ENCODE data around the gene MVD.

DNA sequence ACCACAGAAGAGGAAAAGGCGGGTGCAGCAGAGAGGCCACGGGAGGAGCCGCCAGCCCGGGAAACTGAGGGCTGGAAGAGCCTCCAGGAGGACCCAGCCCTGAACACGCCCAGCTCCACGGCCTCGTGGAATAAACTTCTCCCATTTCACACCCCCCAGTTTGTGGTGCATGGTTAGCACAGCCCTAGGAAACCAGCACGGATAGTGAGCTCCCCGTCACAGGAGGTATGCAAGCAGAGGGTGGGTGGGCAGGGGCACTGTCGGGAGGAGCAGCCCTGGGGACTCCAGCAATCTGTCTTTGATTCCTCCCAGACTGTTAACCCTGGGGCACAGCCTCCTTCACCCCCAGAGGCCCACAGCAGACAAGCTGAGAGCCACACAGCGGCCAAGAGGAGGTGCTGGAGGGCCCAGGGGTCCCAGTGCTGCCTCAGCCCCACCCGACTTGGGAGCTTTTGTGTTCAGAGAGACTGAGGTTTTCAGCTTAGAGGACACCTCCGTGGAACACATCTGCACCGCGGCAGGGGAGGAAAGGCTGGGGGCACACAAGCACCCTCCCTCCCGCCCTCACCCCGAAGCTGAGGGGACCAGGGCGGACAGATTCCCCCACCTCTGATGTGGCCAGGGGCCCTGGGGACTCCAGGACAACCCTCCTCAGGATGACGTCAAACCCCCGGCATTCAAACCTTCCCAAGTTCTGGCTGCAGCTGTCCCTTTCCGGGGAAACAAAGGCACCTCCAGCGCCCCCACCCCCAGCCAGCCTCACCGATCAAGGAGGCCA lies 26.2 kb downstream of the MVD start:
- TF ChIP-seq POLR2A (IDR thresholded peaks at IDR 0.05), result no peak
- no peak for TF ChIP-seq CTCF (IDR thresholded peaks at IDR 0.05)

Measured in breast epithelium (tissue), 3 donors.